ENCODE data around the gene LRPAP1.
A peak's percentile ranks its signal among the peaks of the same experiment; 100 is the strongest.

The LRPAP1 gene

GRCh38 chr4:3531318-3531878, 824 bp downstream of the LRPAP1 start:
- peak; percentile 21 for DNase-seq (ENCODE audit: low spot score)

- DNase-seq (ENCODE audit: low spot score) = no peak
Measured at GRCh38 chr4:3530663-3531254, 1.5 kb downstream of the LRPAP1 start.

GRCh38 chr4:3530051-3530450, 2.2 kb downstream of the LRPAP1 start:
- no peak for DNase-seq (ENCODE audit: low spot score)

- DNase-seq (ENCODE audit: low spot score) = no peak
Measured at GRCh38 chr4:3529363-3529762, 2.9 kb downstream of the LRPAP1 start.

- DNase-seq (ENCODE audit: low spot score) = no peak
Measured at GRCh38 chr4:3527914-3528876, 4.0 kb downstream of the LRPAP1 start.

GRCh38 chr4:3527101-3527913, 4.9 kb downstream of the LRPAP1 start:
- no peak for DNase-seq (ENCODE audit: low spot score)

GRCh38 chr4:3526456-3526855, 5.8 kb downstream of the LRPAP1 start:
- DNase-seq (ENCODE audit: low spot score) = no peak

- DNase-seq (ENCODE audit: low spot score) = no peak
Measured at GRCh38 chr4:3525532-3526430, 6.4 kb downstream of the LRPAP1 start.

- DNase-seq (ENCODE audit: low spot score) = no peak
Measured at GRCh38 chr4:3524920-3525319, 7.3 kb downstream of the LRPAP1 start.

- no peak for DNase-seq (ENCODE audit: low spot score)
Measured at GRCh38 chr4:3524349-3524748, 7.9 kb downstream of the LRPAP1 start.

- DNase-seq (ENCODE audit: low spot score) = no peak
Measured at GRCh38 chr4:3523628-3524221, 8.5 kb downstream of the LRPAP1 start.

GRCh38 chr4:3523146-3523627, 9.0 kb downstream of the LRPAP1 start:
- no peak for DNase-seq (ENCODE audit: low spot score)

GRCh38 chr4:3522651-3523050, 9.6 kb downstream of the LRPAP1 start:
- no peak for DNase-seq (ENCODE audit: low spot score)

- no peak for DNase-seq (ENCODE audit: low spot score)
Measured at GRCh38 chr4:3522326-3522640, 9.9 kb downstream of the LRPAP1 start.

GRCh38 chr4:3521621-3522325, 10.4 kb downstream of the LRPAP1 start:
- DNase-seq (ENCODE audit: low spot score) = no peak

- no peak for DNase-seq (ENCODE audit: low spot score)
Measured at GRCh38 chr4:3520796-3521600, 11.2 kb downstream of the LRPAP1 start.

GRCh38 chr4:3520276-3520675, 11.9 kb downstream of the LRPAP1 start:
- no peak for DNase-seq (ENCODE audit: low spot score)

- no peak for DNase-seq (ENCODE audit: low spot score)
Measured at GRCh38 chr4:3519468-3520264, 12.6 kb downstream of the LRPAP1 start.
